SK-N-SH treated with all-trans-retinoic acid at 6 μM for 48 hours (cell line): ENCODE data around the gene SPATS2.

Experiments used
- ATAC-seq: fragments of 200-7000 bp; cut with Tn5 transposase; 3 replicates; pipeline ENCODE4 v1.9.1; 2020; ENCODE audit warnings: mild to moderate bottlenecking, moderate library complexity
- ARNTL ChIP-seq: fragments of 450-650 bp; formaldehyde crosslinking; IDR thresholded peaks from 2 replicates; pipeline ENCODE4 v1.5.0; 2020; ENCODE audit warnings: low read depth, mild to moderate bottlenecking, moderate library complexity, borderline replicate concordance
- BACH2 ChIP-seq: fragments of 250-450 bp; sonication (Bioruptor Pico); IDR thresholded peaks from 2 replicates; pipeline ENCODE4 v1.9.0; 2021; ENCODE audit warnings: mild to moderate bottlenecking, borderline replicate concordance
- CSDC2 ChIP-seq: fragments of 250-450 bp; sonication (Bioruptor Pico); IDR thresholded peaks from 2 replicates; pipeline ENCODE4 v1.5.0; 2020; ENCODE audit warnings: mild to moderate bottlenecking, moderate library complexity
- ESRRG ChIP-seq: fragments of 250-450 bp; sonication (Bioruptor Pico); IDR thresholded peaks from 2 replicates; pipeline ENCODE4 v1.6.1; 2021; ENCODE audit warnings: mild to moderate bottlenecking
- GLIS3 ChIP-seq: fragments of 250-450 bp; sonication (Bioruptor Pico); IDR thresholded peaks from 2 replicates; pipeline ENCODE4 v1.5.0; 2020; ENCODE audit warnings: mild to moderate bottlenecking, moderate library complexity
- ISL1 ChIP-seq: fragments of 250-450 bp; sonication (Bioruptor Pico); IDR thresholded peaks from 2 replicates; pipeline ENCODE4 v2.1.2; 2022; ENCODE audit warnings: mild to moderate bottlenecking, moderate library complexity
- OSR1 ChIP-seq: fragments of 250-450 bp; sonication (Bioruptor Pico); IDR thresholded peaks from 2 replicates; pipeline ENCODE4 v1.8.0; 2022; ENCODE audit warnings: moderate library complexity, mild to moderate bottlenecking, inconsistent platforms
- RARB ChIP-seq: fragments of 250-450 bp; sonication (Bioruptor Pico); IDR thresholded peaks from 2 replicates; pipeline ENCODE4 v1.8.0; 2021; ENCODE audit warnings: mild to moderate bottlenecking, moderate library complexity
- SNAI2 ChIP-seq: fragments of 250-450 bp; sonication (Bioruptor Pico); IDR thresholded peaks from 2 replicates; pipeline ENCODE4 v1.5.0; 2020; ENCODE audit warnings: mild to moderate bottlenecking, moderate library complexity
- TCF4 ChIP-seq: fragments of 250-450 bp; sonication (Bioruptor Pico); IDR thresholded peaks from 2 replicates; pipeline ENCODE4 v1.8.0; 2021; ENCODE audit warnings: mild to moderate bottlenecking, moderate library complexity, borderline replicate concordance
- TOX ChIP-seq: fragments of 250-450 bp; sonication (Bioruptor Pico); IDR thresholded peaks from 2 replicates; pipeline ENCODE4 v1.8.0; 2021; ENCODE audit warnings: mild to moderate bottlenecking, moderate library complexity, borderline replicate concordance
- ZC3H10 ChIP-seq: fragments of 250-450 bp; sonication (Bioruptor Pico); IDR thresholded peaks from 2 replicates; pipeline ENCODE4 v1.5.1; 2021; ENCODE audit warnings: mild to moderate bottlenecking, moderate library complexity
- ZFP3 ChIP-seq: fragments of 250-450 bp; sonication (Bioruptor Pico); IDR thresholded peaks from 2 replicates; pipeline ENCODE4 v1.5.0; 2020; ENCODE audit warnings: mild to moderate bottlenecking, moderate library complexity
- ZNF565 ChIP-seq: fragments of 450-650 bp; formaldehyde crosslinking; conservative IDR thresholded peaks from 2 replicates; pipeline ENCODE4 v1.5.0; 2020; ENCODE audit warnings: low read depth, mild to moderate bottlenecking, moderate library complexity
- ZNF70 ChIP-seq: fragments of 450-650 bp; formaldehyde crosslinking; IDR thresholded peaks from 2 replicates; pipeline ENCODE4 v1.5.0; 2020; ENCODE audit warnings: mild to moderate bottlenecking, moderate library complexity
- ZNF8 ChIP-seq: fragments of 450-650 bp; formaldehyde crosslinking; IDR thresholded peaks from 2 replicates; pipeline ENCODE4 v1.5.0; 2020; ENCODE audit warnings: mild to moderate bottlenecking, moderate library complexity
- TF ChIP-seq, protein P1 (sequence below): fragments of 250-450 bp; sonication (Bioruptor Pico); IDR thresholded peaks from 2 replicates; pipeline ENCODE4 v1.8.0; 2020; ENCODE audit warnings: mild to moderate bottlenecking, moderate library complexity, borderline replicate concordance
- TF ChIP-seq, protein P2 (sequence below): fragments of 250-450 bp; sonication (Bioruptor Pico); IDR thresholded peaks from 2 replicates; pipeline ENCODE4 v1.5.1; 2020; ENCODE audit warnings: low read depth, mild to moderate bottlenecking, moderate library complexity
- TF ChIP-seq, protein P3 (sequence below): fragments of 250-450 bp; sonication (Bioruptor Pico); IDR thresholded peaks from 2 replicates; pipeline ENCODE4 v1.5.1; 2021; ENCODE audit warnings: mild to moderate bottlenecking, moderate library complexity
- TF ChIP-seq, protein P4 (sequence below): fragments of 250-450 bp; sonication (Bioruptor Pico); IDR thresholded peaks from 2 replicates; pipeline ENCODE4 v1.5.0; 2020; ENCODE audit warnings: mild to moderate bottlenecking, moderate library complexity
- TF ChIP-seq, protein P5 (sequence below): fragments of 250-450 bp; sonication (Bioruptor Pico); IDR thresholded peaks from 2 replicates; pipeline ENCODE4 v1.8.0; 2021; ENCODE audit warnings: low read depth, mild to moderate bottlenecking, moderate library complexity, borderline replicate concordance

The SPATS2 gene

DNA sequence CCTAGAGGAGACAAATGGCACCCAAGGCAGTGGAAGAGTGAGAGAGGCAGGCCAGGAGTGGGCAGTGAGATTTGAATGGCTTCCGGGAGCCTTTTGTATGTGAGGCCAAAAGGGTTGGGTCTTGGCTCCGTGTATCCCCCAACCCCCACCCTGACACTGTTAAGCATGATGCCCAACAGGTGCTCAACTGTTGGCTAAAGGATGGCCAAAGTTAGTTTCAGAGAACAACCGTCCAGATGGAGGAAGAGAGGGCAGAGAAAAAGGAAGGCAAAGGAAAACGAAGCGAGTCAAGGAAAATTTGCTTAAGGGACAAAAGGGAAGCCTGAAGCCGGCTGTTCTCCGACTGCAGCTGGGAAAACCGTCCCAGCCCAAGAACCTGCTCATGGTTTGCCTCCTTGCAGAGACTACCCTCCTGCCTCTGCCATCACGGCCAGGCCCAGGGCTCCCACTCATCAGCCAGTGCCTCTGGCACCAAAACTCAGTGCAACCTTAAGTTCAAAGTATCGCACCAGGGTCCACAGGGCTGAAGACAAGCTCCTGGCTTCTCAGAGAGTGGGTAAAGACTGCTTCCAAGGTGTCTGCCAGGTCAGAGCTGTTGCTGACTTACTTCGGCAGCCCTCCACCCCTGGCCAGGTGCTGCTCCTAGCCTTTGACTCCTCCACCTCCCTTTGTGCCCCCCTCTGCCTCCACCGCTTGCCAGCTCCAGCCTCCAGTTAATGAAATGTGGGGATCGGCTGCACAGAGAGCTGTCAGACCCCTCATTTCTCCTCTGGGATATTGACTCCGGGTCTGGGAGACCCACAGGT is 26.1 kb upstream of the SPATS2 start:
- ATAC-seq, result no peak
- TF ChIP-seq ZNF70 (CRISPR knock-in tag), result no peak
- TF ChIP-seq, protein P1, sequence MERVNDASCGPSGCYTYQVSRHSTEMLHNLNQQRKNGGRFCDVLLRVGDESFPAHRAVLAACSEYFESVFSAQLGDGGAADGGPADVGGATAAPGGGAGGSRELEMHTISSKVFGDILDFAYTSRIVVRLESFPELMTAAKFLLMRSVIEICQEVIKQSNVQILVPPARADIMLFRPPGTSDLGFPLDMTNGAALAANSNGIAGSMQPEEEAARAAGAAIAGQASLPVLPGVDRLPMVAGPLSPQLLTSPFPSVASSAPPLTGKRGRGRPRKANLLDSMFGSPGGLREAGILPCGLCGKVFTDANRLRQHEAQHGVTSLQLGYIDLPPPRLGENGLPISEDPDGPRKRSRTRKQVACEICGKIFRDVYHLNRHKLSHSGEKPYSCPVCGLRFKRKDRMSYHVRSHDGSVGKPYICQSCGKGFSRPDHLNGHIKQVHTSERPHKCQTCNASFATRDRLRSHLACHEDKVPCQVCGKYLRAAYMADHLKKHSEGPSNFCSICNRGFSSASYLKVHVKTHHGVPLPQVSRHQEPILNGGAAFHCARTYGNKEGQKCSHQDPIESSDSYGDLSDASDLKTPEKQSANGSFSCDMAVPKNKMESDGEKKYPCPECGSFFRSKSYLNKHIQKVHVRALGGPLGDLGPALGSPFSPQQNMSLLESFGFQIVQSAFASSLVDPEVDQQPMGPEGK (CRISPR knock-in tag), result no peak
- TF ChIP-seq, all 23 proteins: peak for 0

DNA sequence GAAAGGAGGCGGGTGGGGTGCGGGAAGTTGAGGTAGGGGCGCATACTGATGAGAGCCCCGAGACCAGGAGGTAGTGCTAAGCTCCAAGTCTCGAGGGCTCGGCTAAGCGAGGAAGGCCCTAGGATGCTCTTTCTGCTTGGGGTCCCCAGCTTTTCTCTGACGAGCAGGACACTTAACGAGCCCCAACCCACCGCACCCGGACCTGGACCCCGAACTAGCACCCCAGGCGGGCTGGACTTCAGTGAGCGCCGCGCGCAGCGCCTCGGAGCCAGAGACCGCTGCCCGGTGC is 25.5 kb upstream of the SPATS2 start:
- TF ChIP-seq, protein P2, sequence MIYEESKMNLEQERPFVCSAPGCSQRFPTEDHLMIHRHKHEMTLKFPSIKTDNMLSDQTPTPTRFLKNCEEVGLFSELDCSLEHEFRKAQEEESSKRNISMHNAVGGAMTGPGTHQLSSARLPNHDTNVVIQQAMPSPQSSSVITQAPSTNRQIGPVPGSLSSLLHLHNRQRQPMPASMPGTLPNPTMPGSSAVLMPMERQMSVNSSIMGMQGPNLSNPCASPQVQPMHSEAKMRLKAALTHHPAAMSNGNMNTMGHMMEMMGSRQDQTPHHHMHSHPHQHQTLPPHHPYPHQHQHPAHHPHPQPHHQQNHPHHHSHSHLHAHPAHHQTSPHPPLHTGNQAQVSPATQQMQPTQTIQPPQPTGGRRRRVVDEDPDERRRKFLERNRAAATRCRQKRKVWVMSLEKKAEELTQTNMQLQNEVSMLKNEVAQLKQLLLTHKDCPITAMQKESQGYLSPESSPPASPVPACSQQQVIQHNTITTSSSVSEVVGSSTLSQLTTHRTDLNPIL (CRISPR knock-in tag), result no peak
- TF ChIP-seq ESRRG (no peak), GLIS3 (no peak), BACH2 (CRISPR knock-in tag) (no peak), ISL1 (CRISPR knock-in tag) (no peak), ZNF8 (CRISPR knock-in tag) (no peak), TOX (no peak), CSDC2 (CRISPR knock-in tag) (no peak)
- TF ChIP-seq, protein P3, sequence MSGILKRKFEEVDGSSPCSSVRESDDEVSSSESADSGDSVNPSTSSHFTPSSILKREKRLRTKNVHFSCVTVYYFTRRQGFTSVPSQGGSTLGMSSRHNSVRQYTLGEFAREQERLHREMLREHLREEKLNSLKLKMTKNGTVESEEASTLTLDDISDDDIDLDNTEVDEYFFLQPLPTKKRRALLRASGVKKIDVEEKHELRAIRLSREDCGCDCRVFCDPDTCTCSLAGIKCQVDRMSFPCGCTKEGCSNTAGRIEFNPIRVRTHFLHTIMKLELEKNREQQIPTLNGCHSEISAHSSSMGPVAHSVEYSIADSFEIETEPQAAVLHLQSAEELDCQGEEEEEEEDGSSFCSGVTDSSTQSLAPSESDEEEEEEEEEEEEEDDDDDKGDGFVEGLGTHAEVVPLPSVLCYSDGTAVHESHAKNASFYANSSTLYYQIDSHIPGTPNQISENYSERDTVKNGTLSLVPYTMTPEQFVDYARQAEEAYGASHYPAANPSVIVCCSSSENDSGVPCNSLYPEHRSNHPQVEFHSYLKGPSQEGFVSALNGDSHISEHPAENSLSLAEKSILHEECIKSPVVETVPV (CRISPR knock-in tag), result no peak
- TF ChIP-seq, all 23 proteins: peak for 0
- ATAC-seq, result no peak

DNA sequence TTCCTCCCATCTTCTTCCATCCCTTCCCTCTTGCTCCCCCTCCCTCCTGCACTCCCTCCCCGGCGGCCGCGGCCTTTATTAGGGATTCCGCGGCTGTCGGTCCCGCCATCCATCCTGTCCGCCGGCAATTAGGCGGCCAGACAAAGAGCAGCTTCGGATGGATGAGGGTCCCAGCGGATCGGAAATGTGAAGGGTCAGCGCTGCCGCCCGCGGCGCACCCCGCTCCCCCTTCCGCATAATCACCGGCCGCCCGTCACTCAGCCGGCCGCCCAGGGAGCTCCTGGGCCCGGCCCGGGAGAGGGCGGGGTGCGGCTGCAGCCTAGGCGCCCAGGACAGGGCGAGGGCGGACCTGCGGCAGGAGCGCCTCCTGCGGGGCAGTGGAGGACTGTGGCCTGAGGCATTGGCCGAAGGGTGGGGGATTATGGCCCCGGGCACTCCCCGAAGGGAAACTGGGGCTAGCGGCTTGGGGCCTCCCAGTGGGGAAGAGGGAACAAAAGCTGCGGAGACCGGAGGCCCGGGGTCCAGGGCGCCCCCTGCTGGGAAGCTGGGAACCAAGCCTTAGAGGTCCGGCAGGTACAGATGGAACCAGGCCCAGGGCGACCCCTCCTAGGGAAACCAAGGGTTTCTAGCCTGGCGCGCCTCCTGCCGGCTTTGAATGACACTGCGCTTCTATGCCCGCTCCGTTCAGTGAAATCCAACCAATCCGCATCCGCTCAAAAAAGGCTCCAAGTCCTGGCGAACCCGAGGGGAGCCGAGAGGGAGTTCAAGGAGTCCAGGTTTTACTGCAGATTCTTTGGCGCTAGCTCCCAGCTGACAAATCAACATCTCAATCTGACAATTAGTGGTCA is 25.0 kb upstream of the SPATS2 start:
- TF ChIP-seq SNAI2 (CRISPR knock-in tag) (no peak), CSDC2 (CRISPR knock-in tag) (no peak), GLIS3 (no peak), ARNTL (no peak), TCF4 (no peak), OSR1 (CRISPR knock-in tag) (no peak), ZC3H10 (CRISPR knock-in tag) (no peak), ZFP3 (CRISPR knock-in tag) (no peak), ZNF565 (CRISPR knock-in tag) (no peak), RARB (CRISPR knock-in tag) (no peak), TOX (no peak)
- TF ChIP-seq, protein P2 (CRISPR knock-in tag), result no peak
- TF ChIP-seq, protein P3 (CRISPR knock-in tag), result no peak
- TF ChIP-seq, protein P1 (CRISPR knock-in tag), result no peak
- TF ChIP-seq, protein P4, sequence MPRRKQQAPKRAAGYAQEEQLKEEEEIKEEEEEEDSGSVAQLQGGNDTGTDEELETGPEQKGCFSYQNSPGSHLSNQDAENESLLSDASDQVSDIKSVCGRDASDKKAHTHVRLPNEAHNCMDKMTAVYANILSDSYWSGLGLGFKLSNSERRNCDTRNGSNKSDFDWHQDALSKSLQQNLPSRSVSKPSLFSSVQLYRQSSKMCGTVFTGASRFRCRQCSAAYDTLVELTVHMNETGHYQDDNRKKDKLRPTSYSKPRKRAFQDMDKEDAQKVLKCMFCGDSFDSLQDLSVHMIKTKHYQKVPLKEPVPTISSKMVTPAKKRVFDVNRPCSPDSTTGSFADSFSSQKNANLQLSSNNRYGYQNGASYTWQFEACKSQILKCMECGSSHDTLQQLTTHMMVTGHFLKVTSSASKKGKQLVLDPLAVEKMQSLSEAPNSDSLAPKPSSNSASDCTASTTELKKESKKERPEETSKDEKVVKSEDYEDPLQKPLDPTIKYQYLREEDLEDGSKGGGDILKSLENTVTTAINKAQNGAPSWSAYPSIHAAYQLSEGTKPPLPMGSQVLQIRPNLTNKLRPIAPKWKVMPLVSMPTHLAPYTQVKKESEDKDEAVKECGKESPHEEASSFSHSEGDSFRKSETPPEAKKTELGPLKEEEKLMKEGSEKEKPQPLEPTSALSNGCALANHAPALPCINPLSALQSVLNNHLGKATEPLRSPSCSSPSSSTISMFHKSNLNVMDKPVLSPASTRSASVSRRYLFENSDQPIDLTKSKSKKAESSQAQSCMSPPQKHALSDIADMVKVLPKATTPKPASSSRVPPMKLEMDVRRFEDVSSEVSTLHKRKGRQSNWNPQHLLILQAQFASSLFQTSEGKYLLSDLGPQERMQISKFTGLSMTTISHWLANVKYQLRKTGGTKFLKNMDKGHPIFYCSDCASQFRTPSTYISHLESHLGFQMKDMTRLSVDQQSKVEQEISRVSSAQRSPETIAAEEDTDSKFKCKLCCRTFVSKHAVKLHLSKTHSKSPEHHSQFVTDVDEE (CRISPR knock-in tag), result no peak
- TF ChIP-seq, protein P5, sequence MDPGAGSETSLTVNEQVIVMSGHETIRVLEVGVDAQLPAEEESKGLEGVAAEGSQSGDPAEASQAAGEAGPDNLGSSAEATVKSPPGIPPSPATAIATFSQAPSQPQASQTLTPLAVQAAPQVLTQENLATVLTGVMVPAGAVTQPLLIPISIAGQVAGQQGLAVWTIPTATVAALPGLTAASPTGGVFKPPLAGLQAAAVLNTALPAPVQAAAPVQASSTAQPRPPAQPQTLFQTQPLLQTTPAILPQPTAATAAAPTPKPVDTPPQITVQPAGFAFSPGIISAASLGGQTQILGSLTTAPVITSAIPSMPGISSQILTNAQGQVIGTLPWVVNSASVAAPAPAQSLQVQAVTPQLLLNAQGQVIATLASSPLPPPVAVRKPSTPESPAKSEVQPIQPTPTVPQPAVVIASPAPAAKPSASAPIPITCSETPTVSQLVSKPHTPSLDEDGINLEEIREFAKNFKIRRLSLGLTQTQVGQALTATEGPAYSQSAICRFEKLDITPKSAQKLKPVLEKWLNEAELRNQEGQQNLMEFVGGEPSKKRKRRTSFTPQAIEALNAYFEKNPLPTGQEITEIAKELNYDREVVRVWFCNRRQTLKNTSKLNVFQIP (CRISPR knock-in tag), result no peak
- peak; percentile 84 for ATAC-seq
